ENCODE data around the gene RAB27A. TPM values are rescaled to one million over a fixed set of nuclear protein-coding genes. Genes with fewer than 3 reads are reported as not detected.

Gene RAB27A
- total and polyA plus RNA-seq, 2 of the 13 experiments (the other 11 are each of a cell fraction or from before 2014, with no cell fraction given): 3.4 to 8.1 TPM

- TF ChIP-seq ZBTB2 (CRISPR knock-in tag; IDR thresholded peaks at IDR 0.05; ENCODE audit: low read depth) (0 out of 2 replicates have a peak, but pooled peaks have one; percentile 29), FOXP1 (IDR thresholded peaks at IDR 0.05) (no peak), FOXP1 (CRISPR knock-in tag; IDR thresholded peaks at IDR 0.05) (no peak), HBP1 (CRISPR knock-in tag; IDR thresholded peaks at IDR 0.05; ENCODE audit: low read depth) (no peak; the same call in 1 of the 2 replicates), IRX3 (CRISPR knock-in tag; IDR thresholded peaks at IDR 0.05; ENCODE audit: borderline replicate concordance, low read depth) (no peak; the same call in 1 of the 2 replicates), ZNF558 (CRISPR knock-in tag; IDR thresholded peaks at IDR 0.05; ENCODE audit: borderline replicate concordance) (peak; percentile 91), ZNF3 (CRISPR knock-in tag; IDR thresholded peaks at IDR 0.05) (no peak), ZNF800 (CRISPR knock-in tag; IDR thresholded peaks at IDR 0.05) (no peak), HNRNPLL (IDR thresholded peaks at IDR 0.05; ENCODE audit: low read depth, low read length, poor library complexity, severe bottlenecking) (peak; percentile 85), KLF12 (CRISPR knock-in tag; IDR thresholded peaks at IDR 0.05; ENCODE audit: borderline replicate concordance) (no peak), HOXA5 (CRISPR knock-in tag; IDR thresholded peaks at IDR 0.05) (peak; percentile 29; the same call in 1 of the 2 replicates), CEBPB (IDR thresholded peaks at IDR 0.05; ENCODE audit: borderline replicate concordance, low read depth, low read length) (peak; percentile 97), MAFK (conservative IDR thresholded peaks at IDR 0.05 in 1 of 2, IDR thresholded peaks at IDR 0.05 in 1 of 2; ENCODE audit: low read length in 2 of 2) (no peak), ARNT (IDR thresholded peaks at IDR 0.05) (no peak), ATF6 (CRISPR knock-in tag; conservative IDR thresholded peaks at IDR 0.05) (no peak), ATF2 (CRISPR knock-in tag; IDR thresholded peaks at IDR 0.05) (peak; percentile 87; the same call in 1 of the 2 replicates), CREB3 (CRISPR knock-in tag; IDR thresholded peaks at IDR 0.05) (no peak), CBX2 (IDR thresholded peaks at IDR 0.05; ENCODE audit: low read depth, low read length) (no peak), CBX2 (CRISPR knock-in tag; IDR thresholded peaks at IDR 0.05; ENCODE audit: low read depth) (peak; percentile 67; the same call in 1 of the 2 replicates), SAFB2 (CRISPR knock-in tag; IDR thresholded peaks at IDR 0.05; ENCODE audit: borderline replicate concordance, low read depth) (no peak; the same call in 1 of the 2 replicates)
Observed at GRCh38 chr15:55196458-55197361, 92.9 kb downstream of the RAB27A start, which contains the start of gene RSL24D1 (continued).
